HEK293 (cell line): ENCODE measurements around the gene USF1.

ENCODE experiments used
- CTCF ChIA-PET: fragments of 350-600 bp; formaldehyde crosslinking; extraction: SDS; loops from one replicate; lab custom pipeline; 2021; ENCODE audit warnings: antibody characterized with exemption; lab: Yijun Ruan, JAX
- POLR2A ChIA-PET: fragments of 300-600 bp; formaldehyde crosslinking; extraction: SDS; loops from one replicate; lab custom pipeline; 2020; ENCODE audit warnings: antibody characterized with exemption, inconsistent platforms; lab: Yijun Ruan, JAX
- H3K27ac ChIP-seq: fragments of 200-500 bp; sonication (Bioruptor generic); 2 replicates; pipeline ENCODE4 v1.5.1; 2014; ENCODE audit warnings: low read depth, low read length, control low read depth, inconsistent platforms; ENCODE audit errors: extremely low read depth
- H3K36me3 ChIP-seq, 2 experiments: fragments of 200-500 bp in 1 of 2; sonication (Bioruptor generic) in 1 of 2; 1 replicate in 1 of 2; 2 replicates in 1 of 2; pipeline ENCODE4 v1.5.1; 2014 to 2017; ENCODE audit warnings: inconsistent platforms in 2 of 2, low read length in 2 of 2; ENCODE audit not compliant: control insufficient read depth in 2 of 2, insufficient read depth in 1 of 2
- H3K4me1 ChIP-seq: fragments of 200-500 bp; sonication (Bioruptor generic); 2 replicates; pipeline ENCODE4 v1.5.1; 2014; ENCODE audit warnings: mild to moderate bottlenecking, low read length, inconsistent platforms; ENCODE audit not compliant: control insufficient read depth, insufficient read depth
- H3K4me3 ChIP-seq: 2 replicates; pipeline ENCODE4 v1.5.1; 2011; ENCODE audit warnings: low read depth, mild to moderate bottlenecking, control low read depth, low read length, moderate library complexity
- H3K9me3 ChIP-seq: fragments of 200-500 bp; sonication (Bioruptor generic); 2 replicates; pipeline ENCODE4 v1.5.1; 2014; ENCODE audit warnings: low read depth, low read length, inconsistent platforms; ENCODE audit not compliant: control insufficient read depth, insufficient read depth
- EGR2 ChIP-seq: fragments of 450-650 bp; formaldehyde crosslinking; IDR thresholded peaks from 2 replicates; pipeline ENCODE4 v1.5.1; 2016; ENCODE audit warnings: low read depth, missing biosample characterization, missing genetic modification characterization
- KLF10 ChIP-seq: fragments of 450-650 bp; IDR thresholded peaks from 2 replicates; pipeline ENCODE4 v1.5.1; 2018; ENCODE audit warnings: missing biosample characterization, mild to moderate bottlenecking, missing genetic modification characterization
- KLF16 ChIP-seq: fragments of 450-650 bp; formaldehyde crosslinking; IDR thresholded peaks from 2 replicates; pipeline ENCODE4 v1.5.1; 2017; ENCODE audit warnings: missing biosample characterization, missing genetic modification characterization
- KLF9 ChIP-seq: fragments of 450-650 bp; formaldehyde crosslinking; IDR thresholded peaks from 2 replicates; pipeline ENCODE4 v1.5.1; 2016; ENCODE audit warnings: missing biosample characterization, missing genetic modification characterization, low read depth
- SCRT2 ChIP-seq: fragments of 450-650 bp; formaldehyde crosslinking; IDR thresholded peaks from 2 replicates; pipeline ENCODE4 v1.5.1; 2016; ENCODE audit warnings: missing biosample characterization, missing genetic modification characterization
- SP3 ChIP-seq: fragments of 450-650 bp; formaldehyde crosslinking; IDR thresholded peaks from 2 replicates; pipeline ENCODE4 v1.5.1; 2016; ENCODE audit warnings: missing biosample characterization, missing genetic modification characterization
- ZBTB17 ChIP-seq: fragments of 450-650 bp; formaldehyde crosslinking; IDR thresholded peaks from 2 replicates; pipeline ENCODE4 v1.5.1; 2016; ENCODE audit warnings: missing biosample characterization, missing genetic modification characterization
- ZFHX2 ChIP-seq: fragments of 450-650 bp; formaldehyde crosslinking; conservative IDR thresholded peaks from 2 replicates; pipeline ENCODE4 v1.5.1; 2016; ENCODE audit warnings: missing biosample characterization, missing genetic modification characterization
- ZFP37 ChIP-seq: fragments of 450-650 bp; formaldehyde crosslinking; IDR thresholded peaks from 2 replicates; pipeline ENCODE4 v1.5.1; 2016; ENCODE audit warnings: missing biosample characterization, missing genetic modification characterization
- ZNF16 ChIP-seq: fragments of 450-650 bp; formaldehyde crosslinking; IDR thresholded peaks from 2 replicates; pipeline ENCODE4 v1.5.1; 2016; ENCODE audit warnings: low read depth, missing biosample characterization, missing genetic modification characterization
- ZNF239 ChIP-seq: fragments of 450-650 bp; formaldehyde crosslinking; IDR thresholded peaks from 2 replicates; pipeline ENCODE4 v1.5.1; 2016; ENCODE audit warnings: missing biosample characterization, missing genetic modification characterization
- ZNF362 ChIP-seq: fragments of 450-650 bp; formaldehyde crosslinking; IDR thresholded peaks from 2 replicates; pipeline ENCODE4 v1.5.1; 2016; ENCODE audit warnings: missing biosample characterization, missing genetic modification characterization
- ZNF37A ChIP-seq: fragments of 450-650 bp; IDR thresholded peaks from 2 replicates; pipeline ENCODE4 v1.5.1; 2018; ENCODE audit warnings: missing biosample characterization, missing genetic modification characterization
- ZNF473 ChIP-seq: fragments of 450-650 bp; formaldehyde crosslinking; IDR thresholded peaks from 2 replicates; pipeline ENCODE4 v1.5.1; 2017; ENCODE audit warnings: missing biosample characterization, missing genetic modification characterization
- ZNF501 ChIP-seq: fragments of 450-650 bp; formaldehyde crosslinking; IDR thresholded peaks from 2 replicates; pipeline ENCODE4 v1.5.1; 2016; ENCODE audit warnings: missing biosample characterization, missing genetic modification characterization
- ZNF518A ChIP-seq: fragments of 450-650 bp; formaldehyde crosslinking; conservative IDR thresholded peaks from 2 replicates; pipeline ENCODE4 v1.5.1; 2016; ENCODE audit warnings: low read depth, missing biosample characterization, missing genetic modification characterization
- ZNF549 ChIP-seq: fragments of 450-650 bp; IDR thresholded peaks from 2 replicates; pipeline ENCODE4 v1.5.1; 2018; ENCODE audit warnings: missing biosample characterization, missing genetic modification characterization, mild to moderate bottlenecking, inconsistent platforms, moderate library complexity
- ZNF580 ChIP-seq: fragments of 450-650 bp; formaldehyde crosslinking; IDR thresholded peaks from 2 replicates; pipeline ENCODE4 v1.5.1; 2016; ENCODE audit warnings: missing biosample characterization, missing genetic modification characterization
- ZNF830 ChIP-seq: fragments of 450-650 bp; IDR thresholded peaks from 2 replicates; pipeline ENCODE4 v1.5.0; 2018; ENCODE audit warnings: missing biosample characterization, missing genetic modification characterization, low read depth, mild to moderate bottlenecking, moderate library complexity
- ZSCAN16 ChIP-seq: fragments of 450-650 bp; formaldehyde crosslinking; IDR thresholded peaks from 2 replicates; pipeline ENCODE4 v1.5.1; 2016; ENCODE audit warnings: missing biosample characterization, missing genetic modification characterization
- ZXDB ChIP-seq: fragments of 450-650 bp; formaldehyde crosslinking; IDR thresholded peaks from 2 replicates; pipeline ENCODE4 v1.5.1; 2016; ENCODE audit warnings: missing biosample characterization, missing genetic modification characterization
- TF ChIP-seq, protein P1 (sequence below): fragments of 450-650 bp; formaldehyde crosslinking; IDR thresholded peaks from 2 replicates; pipeline ENCODE4 v1.5.1; 2016; ENCODE audit warnings: missing biosample characterization, missing genetic modification characterization
- TF ChIP-seq, protein P2 (sequence below): fragments of 450-650 bp; formaldehyde crosslinking; IDR thresholded peaks from 2 replicates; pipeline ENCODE4 v1.5.1; 2016; ENCODE audit warnings: missing biosample characterization, missing genetic modification characterization

USF1 gene

DNA sequence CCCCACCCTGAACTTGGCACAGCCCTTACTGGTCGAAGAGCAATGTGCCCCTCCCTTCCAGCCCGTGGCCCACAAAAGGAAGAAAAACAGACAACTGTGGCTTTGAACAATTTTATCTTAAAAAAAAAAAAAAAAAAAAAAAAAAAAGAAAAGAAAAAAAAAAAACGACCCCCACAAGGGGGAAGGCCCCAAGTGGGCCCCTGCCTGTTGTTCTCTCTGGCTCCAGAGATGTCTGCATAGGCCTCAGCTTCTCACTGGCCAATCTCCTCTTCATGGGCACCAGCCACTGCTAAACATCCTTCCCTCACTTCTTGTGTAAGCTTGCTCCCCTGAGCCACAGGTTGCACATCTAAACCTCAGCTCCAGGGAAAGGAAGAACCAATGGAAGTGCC is 6.6 kb downstream of the USF1 start:
- Histone ChIP-seq H3K4me1 (peaks cover 10% of the 10 kb centered on the region), H3K27ac (peak overlapping the region; percentile 46), H3K36me3 (peaks cover 10 to 52% of the 10 kb centered on the region in 2 experiments), H3K9me3 (no peaks in the 10 kb centered on the region), H3K4me3 (peak overlapping the region; percentile 89)
- ChIA-PET POLR2A (interaction anchor here (0.6 to 3.4 kb wide), 4 partner anchors 18 to 186 kb away, joined by 3 to 26 read pairs (median 5); partner anchors contain the start of gene F11R), CTCF (interaction anchor here (0.6 to 2.2 kb wide), 7 partner anchors 10 to 96 kb away, joined by 3 to 10 read pairs (median 3); partner anchors contain the start of genes F11R, NIT1 and PFDN2)
- no peak for TF ChIP-seq ZNF549 (tag by site-specific recombination)
- TF ChIP-seq SCRT2 (tag by site-specific recombination) = peak; percentile 8
- TF ChIP-seq ZNF37A = no peak
- peak; percentile 92 for TF ChIP-seq ZNF362 (tag by site-specific recombination)

DNA sequence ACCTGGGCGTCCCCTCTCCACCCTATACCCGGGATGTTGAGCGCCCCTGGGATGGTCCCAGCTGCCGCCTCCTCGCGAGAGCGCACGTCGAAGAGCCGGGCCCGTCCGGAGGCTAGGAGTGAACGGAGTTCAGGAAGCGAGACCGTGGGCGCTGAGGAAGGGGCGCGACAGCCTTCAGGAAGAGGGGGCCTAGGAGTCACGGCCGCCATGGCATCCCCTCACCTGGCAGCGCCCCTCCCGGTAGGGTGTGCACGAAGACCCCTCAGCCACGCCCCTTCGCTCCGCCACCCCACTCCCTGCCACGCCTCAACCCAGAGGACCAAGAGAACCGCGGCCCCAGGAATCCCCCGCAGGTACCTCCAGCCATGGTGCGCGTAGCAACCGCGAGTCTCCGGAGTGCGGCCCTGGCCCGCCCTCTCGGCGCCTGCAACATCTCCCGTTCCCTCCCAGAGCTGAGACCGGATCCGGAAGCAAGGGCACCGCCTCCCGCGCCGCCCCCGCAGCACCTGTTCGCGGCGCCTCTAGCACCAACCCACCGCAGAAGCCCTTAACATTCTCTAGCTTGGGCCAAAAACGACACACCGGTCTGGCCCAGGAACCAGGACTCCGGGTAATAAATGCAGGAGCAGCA is 7.1 kb downstream of the USF1 start, which contains the start of gene TSTD1:
Gene TSTD1, minus strand, starts transcription at position 442 of the 631 bp plus-strand sequence. Its CDS starts 75 bp downstream, at position 367.
- CTCF ChIA-PET = interaction anchor here (0.6 to 2.2 kb wide), 5 partner anchors 11 to 97 kb away, joined by 3 to 10 read pairs (median 5); partner anchors contain the start of gene F11R
- TF ChIP-seq ZNF580 (tag by site-specific recombination) = peak; percentile 76; the same call in 1 of the 2 replicates
- 0 out of 2 replicates have a peak, but pooled peaks have one; percentile 26 for TF ChIP-seq KLF16 (tag by site-specific recombination)
- TF ChIP-seq ZSCAN16 (tag by site-specific recombination) = no peak
- peak; percentile 75 for TF ChIP-seq SP3 (tag by site-specific recombination)
- peak; percentile 94 for TF ChIP-seq SCRT2 (tag by site-specific recombination)
- TF ChIP-seq, protein P1, sequence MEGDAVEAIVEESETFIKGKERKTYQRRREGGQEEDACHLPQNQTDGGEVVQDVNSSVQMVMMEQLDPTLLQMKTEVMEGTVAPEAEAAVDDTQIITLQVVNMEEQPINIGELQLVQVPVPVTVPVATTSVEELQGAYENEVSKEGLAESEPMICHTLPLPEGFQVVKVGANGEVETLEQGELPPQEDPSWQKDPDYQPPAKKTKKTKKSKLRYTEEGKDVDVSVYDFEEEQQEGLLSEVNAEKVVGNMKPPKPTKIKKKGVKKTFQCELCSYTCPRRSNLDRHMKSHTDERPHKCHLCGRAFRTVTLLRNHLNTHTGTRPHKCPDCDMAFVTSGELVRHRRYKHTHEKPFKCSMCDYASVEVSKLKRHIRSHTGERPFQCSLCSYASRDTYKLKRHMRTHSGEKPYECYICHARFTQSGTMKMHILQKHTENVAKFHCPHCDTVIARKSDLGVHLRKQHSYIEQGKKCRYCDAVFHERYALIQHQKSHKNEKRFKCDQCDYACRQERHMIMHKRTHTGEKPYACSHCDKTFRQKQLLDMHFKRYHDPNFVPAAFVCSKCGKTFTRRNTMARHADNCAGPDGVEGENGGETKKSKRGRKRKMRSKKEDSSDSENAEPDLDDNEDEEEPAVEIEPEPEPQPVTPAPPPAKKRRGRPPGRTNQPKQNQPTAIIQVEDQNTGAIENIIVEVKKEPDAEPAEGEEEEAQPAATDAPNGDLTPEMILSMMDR = peak; percentile 61; the same call in 1 of the 2 replicates
- TF ChIP-seq KLF9 (tag by site-specific recombination) = peak; percentile 88
- TF ChIP-seq, protein P2, sequence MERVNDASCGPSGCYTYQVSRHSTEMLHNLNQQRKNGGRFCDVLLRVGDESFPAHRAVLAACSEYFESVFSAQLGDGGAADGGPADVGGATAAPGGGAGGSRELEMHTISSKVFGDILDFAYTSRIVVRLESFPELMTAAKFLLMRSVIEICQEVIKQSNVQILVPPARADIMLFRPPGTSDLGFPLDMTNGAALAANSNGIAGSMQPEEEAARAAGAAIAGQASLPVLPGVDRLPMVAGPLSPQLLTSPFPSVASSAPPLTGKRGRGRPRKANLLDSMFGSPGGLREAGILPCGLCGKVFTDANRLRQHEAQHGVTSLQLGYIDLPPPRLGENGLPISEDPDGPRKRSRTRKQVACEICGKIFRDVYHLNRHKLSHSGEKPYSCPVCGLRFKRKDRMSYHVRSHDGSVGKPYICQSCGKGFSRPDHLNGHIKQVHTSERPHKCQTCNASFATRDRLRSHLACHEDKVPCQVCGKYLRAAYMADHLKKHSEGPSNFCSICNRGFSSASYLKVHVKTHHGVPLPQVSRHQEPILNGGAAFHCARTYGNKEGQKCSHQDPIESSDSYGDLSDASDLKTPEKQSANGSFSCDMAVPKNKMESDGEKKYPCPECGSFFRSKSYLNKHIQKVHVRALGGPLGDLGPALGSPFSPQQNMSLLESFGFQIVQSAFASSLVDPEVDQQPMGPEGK (tag by site-specific recombination) = peak; percentile 77; the same call in 1 of the 2 replicates
- TF ChIP-seq ZNF518A = 0 out of 2 replicates have a peak, but pooled peaks have one; percentile 21
- peak; percentile 68; the same call in 1 of the 2 replicates for TF ChIP-seq ZXDB
- peak; percentile 73 for TF ChIP-seq EGR2 (tag by site-specific recombination)
- no peak for TF ChIP-seq ZNF16 (tag by site-specific recombination)
- TF ChIP-seq ZFP37 = peak; percentile 52; the same call in 1 of the 2 replicates
- TF ChIP-seq ZBTB17 = no peak
- no peak for TF ChIP-seq ZNF830
- TF ChIP-seq ZNF501 (tag by site-specific recombination) = peak; percentile 65; the same call in 1 of the 2 replicates
- TF ChIP-seq ZFHX2 (tag by site-specific recombination) = peak; percentile 78
- no peak for TF ChIP-seq ZNF473 (tag by site-specific recombination)
- peak; percentile 33; the same call in 1 of the 2 replicates for TF ChIP-seq KLF10 (tag by site-specific recombination)
- TF ChIP-seq ZNF239 (tag by site-specific recombination) = no peak

More for the DNA sequence above, 7.1 kb downstream of the USF1 start, which contains the start of gene TSTD1:
- Histone ChIP-seq H3K9me3 (no peaks in the 10 kb centered on the region), H3K27ac (peak within 1 kb of the TSS; percentile 70), H3K4me3 (peak within 1 kb of the TSS; percentile 89), H3K4me1 (peaks cover 10% of the 10 kb centered on the region), H3K36me3 (peaks cover 10 to 52% of the 10 kb centered on the region in 2 experiments)
- POLR2A ChIA-PET = interaction anchor here (0.6 to 3.4 kb wide), 6 partner anchors 17 to 187 kb away, joined by 3 to 26 read pairs (median 3); partner anchors contain the start of gene F11R
